DMS53 treated with DMSO at 0.1 percent for 48 hours (cell line): ENCODE data around the gene ZMYND19.
"Not testable (repeated sequence)": the region's sequence is repeated elsewhere in the genome, so short reads cannot be mapped to it uniquely, and the experiment has no call there.

Experiments
- DNase-seq: peaks from one replicate; lab custom pipeline; 2025; ENCODE audit not compliant: unreplicated experiment; lab: John Stamatoyannopoulos, UW

The ZMYND19 gene

DNA sequence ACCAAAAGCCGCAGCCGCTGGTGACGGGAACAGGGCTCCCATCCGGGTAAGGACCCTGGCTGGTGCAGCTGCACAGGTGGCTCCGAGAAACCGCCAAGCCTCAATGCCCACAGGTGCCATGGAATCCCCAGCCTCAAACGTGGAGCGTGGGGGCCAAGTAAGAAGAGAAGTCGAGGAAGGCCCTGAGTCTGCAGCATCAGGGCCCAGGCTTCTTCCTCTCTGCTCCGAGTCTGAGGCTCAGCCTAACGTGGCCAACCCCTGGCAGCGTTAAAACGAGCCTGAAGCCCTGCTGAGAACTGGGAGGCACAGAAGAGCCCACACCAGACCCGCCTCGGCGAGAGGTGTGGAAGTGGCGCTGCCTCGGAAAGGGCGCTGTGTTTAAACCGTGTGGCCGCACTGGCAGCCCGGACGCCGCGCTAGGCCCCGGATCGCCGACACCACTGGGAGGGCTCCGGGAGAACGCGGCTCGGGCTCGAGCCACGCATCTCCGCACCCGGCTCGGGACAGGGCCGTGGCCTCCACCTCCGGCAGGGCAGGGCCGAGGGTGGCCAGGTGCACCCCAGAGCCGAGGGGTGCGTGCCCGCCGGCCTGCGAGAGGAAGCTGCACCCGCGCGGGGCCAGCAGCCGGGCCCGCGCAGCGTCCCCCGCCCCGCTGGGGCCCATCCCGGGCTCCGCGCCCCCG, 730 bp downstream of the ZMYND19 start:
- no peak for DNase-seq

DNA sequence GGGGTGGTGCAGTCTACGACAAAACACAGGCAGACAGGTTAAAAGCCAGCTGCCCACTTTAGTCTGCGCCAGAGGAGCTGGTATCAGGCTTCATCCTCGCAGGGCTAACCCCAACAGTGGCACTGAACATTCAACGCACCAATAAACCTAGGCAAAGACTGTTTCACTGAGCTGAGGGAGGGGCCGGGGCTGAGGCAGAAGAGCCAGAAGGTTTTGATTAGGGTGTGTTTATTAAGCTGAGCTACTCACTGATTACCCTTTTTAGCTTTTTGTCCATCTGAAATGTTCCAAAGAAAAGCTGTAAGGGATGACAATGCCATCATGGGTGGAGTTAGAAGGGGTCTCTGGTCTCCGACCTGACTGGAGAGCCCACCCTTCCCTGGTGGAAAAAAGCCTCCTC, 1.4 kb downstream of the ZMYND19 start:
- no peak for DNase-seq

DNA sequence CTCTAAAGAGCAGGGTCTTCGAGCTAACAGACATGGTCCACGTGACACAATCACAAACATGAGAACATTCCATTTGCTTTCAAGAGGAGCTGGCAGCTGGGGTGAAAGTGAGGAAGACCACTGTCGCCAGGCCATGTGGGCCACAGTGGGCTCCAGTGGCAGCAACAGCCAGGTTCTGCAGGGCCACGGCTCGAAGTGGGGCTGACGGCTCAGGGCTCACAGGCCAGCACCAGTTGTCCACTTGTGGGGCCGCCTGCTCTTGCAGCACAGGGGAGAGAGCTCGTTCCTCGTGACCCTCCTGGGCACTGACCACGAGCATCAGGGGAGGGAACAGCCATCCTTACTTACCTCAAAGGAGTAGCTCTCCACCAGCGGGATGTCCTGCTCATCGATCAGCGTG, 2.0 kb downstream of the ZMYND19 start:
- no peak for DNase-seq

DNA sequence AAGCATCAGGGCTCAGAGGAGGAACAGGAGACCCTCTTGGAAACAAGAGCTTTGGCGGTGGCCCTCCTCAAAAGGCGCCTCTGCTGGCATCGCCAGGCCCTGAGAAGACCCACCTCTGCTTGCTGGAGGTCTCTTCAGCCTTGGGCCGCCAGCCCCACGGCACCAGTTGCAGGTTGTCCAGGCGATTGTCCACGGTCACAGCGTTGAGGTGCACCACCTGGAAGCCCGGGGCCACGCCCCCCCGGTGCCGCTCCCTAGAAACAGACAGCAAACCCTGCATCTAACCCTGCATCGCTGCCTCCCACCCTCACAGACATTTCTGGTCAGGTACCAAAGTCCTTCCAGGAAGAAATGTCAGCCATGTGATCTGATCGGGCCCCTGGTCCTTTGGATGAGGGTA, 3.5 kb downstream of the ZMYND19 start:
- no peak for DNase-seq

DNA sequence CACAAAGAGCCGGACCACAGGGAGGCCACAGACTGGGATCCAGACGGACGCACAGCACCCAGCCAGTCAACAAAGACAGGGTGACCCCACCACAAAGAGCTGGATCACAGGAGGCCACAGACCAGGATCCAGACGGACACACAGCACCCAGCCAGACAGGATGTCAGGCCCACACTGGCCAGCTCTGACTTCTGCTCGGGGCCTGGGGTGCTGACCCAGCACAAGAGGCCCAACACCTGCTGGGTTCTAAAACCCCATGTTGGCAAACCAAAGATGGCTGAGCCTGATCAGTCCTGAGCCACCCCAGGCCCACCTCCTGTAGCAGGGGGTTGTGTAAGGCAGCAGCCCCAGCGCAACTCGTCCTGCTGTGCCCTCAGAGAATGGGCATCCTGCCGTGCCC, 6.4 kb downstream of the ZMYND19 start:
- DNase-seq = no peak

DNA sequence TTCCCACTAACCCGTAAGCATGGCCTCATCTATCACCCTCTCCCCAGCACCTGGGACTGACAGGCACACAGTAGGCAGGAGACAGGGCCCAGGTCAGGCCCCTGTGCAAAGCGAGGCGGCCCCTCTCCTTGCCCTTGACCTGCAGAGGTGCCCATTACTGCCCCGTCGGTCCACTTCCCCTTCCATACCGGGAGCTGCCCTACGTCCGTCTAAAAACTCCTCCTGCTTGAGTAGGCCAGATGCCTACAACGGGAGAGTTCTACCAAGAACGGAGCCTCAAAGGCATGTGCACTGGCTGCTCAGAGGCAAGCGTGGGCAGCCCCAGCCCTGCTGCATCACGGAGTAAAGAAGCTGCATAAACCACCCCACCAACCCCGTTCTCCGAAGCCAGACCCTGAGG, 7.0 kb downstream of the ZMYND19 start:
- DNase-seq = no peak

DNA sequence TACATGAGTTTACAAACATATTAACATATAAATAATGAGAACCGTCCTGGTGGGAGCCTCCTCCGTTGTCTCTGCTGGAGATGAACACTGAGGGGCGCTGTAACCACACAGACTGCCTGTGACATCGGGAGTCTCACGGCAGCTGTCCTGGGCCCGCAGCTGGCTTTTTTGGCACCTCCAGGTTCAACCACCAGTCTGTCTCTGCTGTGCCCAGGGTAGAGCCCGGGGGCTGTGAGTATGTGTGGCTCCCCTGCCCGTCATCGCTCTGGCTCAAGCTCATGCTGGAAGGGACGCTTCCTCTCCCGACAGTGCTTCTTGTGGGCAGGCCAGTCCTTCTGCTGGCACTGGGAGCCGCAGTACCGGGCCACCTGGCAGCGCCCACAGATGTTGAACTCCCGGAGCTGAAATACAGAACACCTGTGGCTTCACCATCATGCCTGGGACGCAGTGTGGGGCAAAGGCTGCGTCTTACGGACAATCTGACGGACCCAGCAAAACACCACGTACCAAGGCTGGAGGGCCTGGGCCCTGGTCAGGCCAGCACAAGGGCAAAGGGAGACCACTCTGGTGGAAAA, 7.9 kb downstream of the ZMYND19 start:
- DNase-seq = no peak

DNA sequence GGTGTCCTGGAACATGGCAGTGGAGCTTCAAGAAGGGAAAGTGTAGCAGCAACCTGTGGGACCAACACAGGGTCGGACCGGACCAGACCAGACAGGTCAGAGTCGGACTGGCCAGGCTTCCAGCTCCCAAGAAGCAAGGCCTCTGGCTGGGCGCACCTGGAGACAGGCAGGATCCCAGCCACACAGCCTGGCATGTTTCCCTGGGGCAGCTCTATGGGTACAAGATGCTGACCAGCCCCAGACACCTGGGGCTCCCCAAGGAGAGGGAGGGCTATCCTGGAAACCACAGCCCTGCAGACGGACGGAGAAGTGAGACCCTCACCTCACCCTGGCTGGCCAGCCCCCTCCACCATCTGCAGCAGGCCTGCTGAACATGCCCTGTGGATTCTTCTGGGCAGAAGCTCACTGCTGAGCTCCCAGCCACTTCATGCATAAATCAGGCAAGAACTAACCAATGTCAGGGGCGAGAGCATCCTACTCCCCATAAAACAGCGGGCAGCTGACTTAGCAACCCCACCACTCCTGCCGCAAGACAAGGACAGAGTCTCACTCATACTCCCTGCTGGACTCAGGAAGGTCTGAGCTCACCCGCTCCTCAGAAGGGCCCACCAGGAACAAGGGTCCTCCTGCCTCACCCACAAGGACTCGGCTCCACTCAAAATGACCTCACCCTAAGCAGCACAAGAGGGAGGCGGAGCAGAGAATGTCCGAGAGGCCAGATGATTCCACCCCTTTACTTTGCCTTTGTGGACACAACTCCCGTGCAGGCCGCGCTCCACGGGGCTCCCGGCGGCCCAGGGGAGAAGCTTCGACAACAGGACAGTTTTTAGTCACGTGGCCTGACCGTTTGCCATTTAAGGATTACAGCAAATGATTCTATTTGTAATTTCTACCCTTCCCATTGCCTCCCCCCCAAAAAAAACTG, 8.7 kb downstream of the ZMYND19 start:
- DNase-seq = no peak

DNA sequence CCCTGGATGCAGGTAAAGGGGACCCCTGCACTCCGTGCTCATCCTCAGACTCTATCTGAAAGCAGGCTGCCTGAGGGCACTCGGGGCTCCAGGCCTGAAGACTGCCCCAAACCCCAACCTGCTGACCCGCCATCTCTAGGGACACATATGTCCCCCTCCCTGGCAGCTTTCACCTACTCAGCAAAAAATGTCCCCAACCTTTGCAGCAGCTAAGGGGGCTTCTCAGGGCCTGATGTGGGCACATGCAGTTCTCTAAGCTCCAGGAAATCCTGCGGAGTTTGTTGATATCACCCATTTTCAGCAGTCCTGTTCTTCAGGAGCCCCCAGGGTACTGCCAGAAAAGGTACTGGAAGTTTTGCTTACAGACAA, 9.4 kb downstream of the ZMYND19 start:
- no peak for DNase-seq

DNA sequence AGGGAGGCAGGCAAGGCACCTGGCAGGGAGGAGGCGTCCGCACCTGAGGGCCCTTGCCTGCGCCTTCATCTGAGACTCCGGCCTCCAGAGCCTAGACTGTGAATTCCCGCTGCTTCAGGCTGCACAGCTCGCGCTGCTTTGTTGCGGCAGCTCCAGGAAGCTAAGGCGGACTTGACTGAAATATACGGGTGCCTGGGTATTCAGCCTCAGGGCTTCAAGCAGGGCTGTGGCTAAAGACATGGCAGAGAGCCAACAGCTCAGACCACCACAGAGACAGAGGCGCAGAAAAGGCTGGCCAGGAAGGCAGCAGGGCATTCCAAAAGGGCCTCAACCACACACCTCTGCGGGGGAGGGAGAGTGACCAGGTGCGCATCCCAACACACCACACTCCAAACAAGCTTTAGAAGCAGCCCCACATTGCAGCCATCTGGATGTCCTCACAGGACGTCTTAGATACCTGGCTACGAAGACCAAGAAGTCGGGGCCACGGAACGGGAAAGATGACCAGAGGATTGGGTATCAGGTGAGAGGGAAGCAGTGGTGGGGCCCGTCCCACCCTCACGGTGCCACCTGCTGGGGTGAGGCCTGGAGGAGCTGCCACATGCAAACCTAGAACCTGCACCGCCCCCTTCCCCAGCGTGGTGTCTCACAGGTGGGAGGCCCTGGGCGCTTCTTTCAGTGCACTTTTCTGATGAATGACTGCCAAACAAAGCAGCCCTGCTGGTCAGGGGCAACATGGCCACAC, 9.9 kb downstream of the ZMYND19 start:
- DNase-seq = no peak

DNA sequence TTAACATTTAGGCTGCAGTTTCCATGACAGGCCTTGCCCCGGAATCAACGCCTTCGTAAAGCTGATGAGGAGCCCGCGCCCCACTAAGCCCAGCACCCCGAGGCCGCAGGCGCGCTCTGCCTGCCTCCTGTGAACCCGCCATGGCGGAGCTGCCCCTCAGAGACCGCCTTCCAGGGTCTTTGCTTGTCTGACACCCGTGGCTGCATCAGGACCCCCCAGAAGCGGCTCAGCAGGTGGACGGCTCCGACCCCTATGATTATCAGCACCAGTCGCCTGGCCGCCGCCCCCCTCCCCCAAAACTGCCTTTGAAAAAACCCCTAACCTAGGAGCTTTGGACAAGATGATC, 11.1 kb downstream of the ZMYND19 start:
- DNase-seq = no peak

DNA sequence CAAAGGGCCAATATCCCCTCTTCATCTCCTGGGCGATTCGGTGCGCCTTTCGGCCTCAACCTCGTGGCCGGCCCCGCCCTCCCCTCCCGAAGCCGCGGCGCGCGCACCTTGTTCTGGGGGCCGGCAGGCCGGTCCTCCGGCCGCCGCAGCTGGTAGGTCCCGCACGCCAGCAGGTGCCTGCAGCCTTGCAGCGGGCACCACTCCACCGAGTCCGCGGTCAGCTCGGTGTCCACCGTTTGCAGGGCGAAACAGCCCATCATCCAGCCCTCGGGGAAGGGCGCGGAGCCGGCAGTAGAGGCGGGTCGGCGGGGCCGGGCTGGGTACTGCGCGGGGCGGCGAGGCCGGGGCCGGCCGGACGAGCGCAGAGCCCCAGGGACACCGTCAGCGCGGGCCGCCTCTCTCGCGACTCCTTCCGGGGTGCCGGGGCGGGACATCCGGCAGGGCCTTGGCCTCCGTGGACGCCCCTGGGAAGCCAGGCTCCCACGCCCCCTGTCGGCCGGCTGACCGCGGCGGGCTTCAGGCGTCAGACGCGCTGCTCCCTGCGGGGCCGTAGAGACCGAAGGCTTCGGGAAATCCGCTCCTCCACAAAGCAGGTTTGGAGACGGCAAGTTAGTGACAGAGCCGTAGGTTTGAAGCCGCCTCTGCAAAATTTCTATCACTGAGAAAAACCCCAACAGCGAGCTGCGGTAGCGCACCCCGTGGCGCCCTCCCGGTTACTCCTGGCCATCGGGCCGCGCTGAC, 11.6 kb downstream of the ZMYND19 start, which contains the start of gene DPH7:
DPH7 (minus strand) TSS at position 408 of the 741 bp plus-strand sequence; CDS start at position 260, 148 bp downstream.
- peak; percentile 86 for DNase-seq

DNA sequence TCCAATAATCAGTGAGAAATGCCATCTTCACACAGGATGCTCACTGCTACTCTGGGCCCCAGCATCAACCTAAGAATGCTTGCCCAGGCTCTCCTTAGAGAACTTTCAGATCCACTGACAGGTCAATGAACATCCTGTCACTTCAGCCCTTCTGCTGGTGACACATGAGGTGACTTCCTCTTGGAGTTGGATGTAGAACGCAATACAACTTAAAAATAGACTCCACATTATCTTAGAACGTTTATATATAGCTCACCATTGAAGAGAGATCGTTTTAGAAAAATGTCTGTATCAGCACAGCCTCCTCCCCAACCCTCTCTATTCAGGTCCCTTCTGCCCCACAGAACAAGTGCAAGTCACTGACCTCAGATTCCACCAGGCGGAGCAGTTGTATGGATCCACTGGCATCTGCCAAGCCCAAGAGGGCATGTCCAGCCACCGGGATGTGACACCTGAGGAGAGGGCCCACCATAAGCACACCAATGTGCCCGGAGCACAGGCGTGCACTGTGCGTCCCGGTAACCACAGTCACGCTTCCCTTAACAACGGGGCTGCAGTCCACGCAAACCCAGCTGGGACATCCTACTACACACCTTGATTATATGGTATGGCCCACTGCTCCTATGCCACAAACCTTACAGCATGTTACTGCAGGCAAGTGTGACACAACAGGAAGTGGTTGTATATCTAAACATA, 14.4 kb downstream of the ZMYND19 start:
- DNase-seq = no peak

DNA sequence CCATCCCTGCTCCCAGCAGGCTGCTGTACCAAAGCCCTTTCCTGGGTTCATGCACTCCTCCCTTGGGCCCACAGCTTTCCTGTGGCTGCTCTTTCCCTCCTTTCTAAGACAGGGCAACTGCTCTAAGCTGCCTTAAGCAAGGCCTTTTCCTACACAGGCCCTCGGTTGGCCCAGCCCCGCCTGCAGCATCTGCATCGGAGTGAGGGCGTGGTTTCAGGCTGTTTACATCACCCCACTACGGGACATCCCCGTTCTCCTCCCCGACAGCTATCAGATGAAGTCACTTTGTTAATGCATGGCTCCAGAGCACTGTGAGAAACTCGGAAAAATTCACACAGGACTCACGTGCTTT, 15.0 kb downstream of the ZMYND19 start:
- DNase-seq = no peak

DNA sequence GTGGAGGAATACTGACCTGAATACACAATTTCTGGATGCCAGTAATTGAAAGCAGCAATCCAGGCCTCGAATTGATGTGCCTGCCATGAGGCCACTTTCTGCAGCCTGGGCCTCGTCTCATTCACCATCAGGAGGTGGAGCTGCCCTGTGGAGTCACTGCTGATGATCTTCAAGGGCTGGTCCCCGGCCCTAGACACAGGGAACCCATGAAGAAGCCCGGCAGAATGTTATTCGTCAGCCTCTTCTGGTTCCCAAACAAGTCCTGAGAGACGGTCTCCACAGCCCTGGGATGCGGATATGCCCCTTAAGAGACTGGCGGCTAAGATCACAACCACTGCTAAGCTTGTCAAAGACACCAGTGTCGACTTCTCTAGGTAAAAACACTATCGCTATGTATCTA, 16.1 kb downstream of the ZMYND19 start:
- DNase-seq = no peak

DNA sequence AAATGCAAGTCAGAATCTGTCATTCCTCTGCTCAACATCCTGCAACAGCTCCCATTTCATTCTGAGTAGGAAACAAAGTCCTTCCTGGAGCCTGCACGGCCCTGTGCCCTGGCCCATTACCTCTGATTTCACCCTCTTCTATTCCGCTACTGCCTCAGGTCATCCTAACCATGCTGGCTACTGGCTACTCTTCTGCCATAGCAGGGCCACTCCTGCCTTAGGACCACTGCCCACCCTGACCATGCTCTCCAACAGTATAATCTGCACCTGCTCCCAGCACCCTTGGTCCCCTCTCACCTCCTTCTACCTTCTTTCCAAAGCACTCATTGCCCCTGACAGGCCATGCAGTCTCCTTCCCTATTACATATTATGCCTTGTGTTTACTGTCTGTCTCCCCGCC, 19.7 kb downstream of the ZMYND19 start:
- DNase-seq = no peak

DNA sequence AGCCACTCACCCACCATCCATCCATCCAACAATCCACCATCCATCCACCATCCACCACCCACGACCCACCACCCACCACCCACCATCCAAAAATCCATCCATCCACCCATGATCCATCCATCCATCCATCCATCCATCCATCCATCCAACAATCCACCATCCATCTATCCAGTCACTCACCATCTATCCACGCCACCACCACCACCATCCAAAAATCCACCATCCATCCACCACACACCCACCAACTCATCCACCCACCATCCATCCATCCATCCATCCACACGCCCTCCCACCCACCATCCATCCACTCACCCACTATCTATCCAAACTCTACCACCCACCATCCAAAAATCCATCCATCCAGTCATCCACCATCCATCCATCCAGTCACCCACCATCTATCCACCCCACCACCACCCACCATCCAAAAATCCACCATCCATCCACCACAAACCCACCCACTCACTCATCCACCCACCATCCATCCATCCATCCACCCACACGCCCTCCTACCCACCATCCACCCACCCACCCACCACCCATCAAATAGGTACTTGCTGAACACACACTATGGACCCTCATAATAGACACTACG, 20.6 kb downstream of the ZMYND19 start:
- DNase-seq = no peak

DNA sequence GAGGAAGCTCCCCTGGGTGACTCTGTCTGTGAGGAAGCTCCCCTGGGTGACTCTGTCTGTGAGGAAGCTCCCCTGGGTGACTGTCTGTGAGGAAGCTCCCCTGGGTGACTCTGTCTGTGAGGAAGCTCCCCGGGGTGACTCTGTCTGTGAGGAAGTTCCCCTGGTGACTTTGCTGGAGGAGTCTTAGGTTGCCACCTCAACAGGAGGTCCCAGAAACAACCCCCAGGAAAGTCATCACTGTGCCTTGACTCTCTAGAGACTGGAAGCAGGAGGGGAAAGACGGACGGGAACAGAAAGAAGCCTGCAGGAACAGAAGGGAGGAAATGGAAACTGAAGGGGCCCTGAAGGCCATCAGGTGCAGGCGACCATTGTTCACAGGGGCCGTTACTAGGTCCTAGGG, 21.9 kb downstream of the ZMYND19 start:
- not testable (repeated sequence) for DNase-seq

DNA sequence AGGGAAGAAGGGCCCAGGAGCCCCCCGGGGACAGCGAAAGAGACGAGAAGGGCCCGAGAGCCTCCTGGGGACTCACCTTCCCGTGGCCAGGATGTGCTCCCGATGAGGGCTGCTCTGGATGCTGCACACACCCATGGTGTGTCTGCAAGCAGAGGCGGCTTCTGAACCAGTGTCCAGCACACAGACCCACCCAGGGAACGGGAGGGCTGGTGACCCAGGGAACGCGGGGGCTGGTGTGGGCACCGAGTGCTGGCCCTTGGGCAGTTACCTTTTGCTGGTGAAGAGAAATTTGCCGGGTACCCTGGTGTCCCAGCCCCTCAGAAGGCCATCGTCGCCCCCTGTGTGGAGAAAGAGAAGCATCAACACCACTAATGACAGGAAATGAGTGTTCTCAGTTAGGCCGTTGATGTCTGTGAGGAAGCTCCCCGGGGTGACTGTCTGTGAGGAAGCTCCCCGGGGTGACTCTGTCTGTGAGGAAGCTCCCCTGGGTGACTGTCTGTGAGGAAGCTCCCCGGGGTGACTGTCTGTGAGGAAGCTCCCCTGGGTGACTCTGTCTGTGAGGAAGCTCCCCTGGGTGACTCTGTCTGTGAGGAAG, 25.4 kb downstream of the ZMYND19 start:
- DNase-seq = no peak
